Measurements from ENCODE around the gene GRM4.

The GRM4 gene

DNA sequence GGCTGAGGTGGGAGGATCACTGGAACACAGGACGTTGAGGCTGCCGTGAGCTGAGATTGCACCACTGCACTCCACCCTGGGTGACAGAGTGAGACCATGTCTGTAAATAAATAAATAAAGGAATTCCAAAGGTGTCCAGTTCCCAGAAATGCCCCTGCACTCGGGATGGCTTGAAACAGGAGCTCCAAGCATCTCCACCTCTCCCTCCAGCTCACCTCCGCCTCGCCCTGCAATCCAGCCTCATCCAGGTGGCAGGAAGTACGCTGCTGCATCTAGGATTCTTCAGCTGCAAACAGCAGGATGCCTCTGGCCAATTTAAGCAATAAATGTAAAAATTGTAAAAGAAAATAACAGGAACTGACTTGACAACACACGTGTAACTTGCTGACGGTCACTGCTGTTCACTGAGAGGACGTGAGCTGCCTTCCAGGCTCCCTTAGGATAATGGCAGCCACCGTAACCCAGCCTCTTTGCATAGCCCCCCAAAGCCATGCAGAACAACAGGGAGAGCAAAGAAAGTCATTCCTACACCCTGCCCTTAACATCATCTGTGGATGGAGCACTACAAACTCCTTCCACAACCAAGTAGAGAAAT lies 11.4 kb upstream of the GRM4 start:
- DNase-seq (ENCODE audit: low read depth in 3 of 3): no peak

GRCh38 chr6:34155471-34156300 lies 9.8 kb upstream of the GRM4 start:
- DNase-seq (ENCODE audit: low read depth in 3 of 3): no peak

DNA sequence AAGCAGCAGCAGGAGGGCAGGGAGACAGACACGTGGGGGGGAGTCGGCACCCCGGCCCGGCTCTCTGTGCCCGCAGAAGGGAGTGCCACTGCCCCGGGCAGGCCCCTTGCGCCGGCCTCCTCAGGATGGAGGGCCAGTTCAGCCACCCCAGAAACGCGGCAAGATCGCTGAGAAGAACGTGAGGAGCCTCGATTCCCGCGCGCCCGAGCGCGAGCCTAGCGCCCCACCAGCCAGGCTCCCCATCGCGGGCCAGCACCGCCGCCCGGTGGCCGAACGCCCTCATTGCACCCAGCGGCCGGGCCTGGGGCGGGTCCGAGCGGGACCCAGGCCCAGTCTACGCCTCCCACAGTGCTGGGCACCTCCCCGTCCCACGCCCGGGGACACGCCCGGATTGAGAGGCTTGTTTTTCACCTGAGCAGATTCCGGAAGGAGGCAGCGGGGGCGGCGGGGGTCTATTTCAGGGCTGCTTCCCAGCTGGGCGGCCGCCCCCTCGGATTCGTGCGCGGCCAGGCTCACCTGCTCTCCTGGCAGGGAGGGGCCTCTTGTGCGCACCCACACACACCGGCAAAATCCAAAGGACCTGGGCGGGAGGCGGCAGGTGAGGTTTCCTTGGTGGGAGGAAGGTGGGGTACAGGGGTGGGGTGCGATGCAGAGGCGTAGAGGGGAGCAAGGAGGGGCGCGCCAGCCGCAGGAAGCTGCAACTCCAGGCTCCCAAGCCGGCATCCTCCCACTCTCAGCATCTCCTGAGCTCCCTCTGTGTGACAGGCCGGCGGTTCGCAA lies 9.0 kb upstream of the GRM4 start:
- peak; percentile 43 to 70 (median 54) for DNase-seq (ENCODE audit: low read depth in 3 of 3)

DNA sequence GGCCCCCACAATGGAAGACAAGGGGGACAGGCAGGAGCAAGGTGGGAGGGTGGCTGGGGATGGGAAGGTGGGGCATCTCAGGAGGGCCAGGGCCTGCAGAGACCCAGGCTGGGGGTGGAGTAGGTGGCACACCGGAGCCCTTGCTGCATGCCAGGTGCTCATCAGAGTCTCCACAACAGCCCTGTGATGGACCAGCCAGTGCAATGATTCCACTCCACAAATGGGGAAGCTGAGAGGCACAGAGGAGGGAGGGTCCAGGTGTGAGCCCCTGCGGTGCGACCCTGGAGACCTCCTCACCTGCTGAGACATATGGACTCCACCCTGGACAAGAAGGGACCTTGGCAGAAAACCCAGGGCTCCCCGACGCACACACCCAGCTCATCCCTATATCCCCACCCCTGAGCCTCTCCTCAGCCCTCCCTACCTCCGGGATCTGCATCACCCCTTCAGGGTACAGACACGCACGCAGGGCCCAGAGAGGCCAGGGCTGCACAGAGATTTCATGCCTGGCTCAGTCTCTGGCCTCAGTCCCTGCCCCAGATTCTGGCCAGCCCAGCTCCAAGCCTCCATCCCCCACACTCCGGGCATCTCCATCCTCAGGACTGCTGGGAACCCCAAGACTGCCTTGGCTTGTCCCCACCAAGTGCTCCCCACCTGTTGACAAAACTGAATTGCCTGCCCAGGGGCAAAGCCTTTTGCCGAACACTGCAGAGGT lies 7.1 kb upstream of the GRM4 start:
- no peak for DNase-seq (ENCODE audit: low read depth in 3 of 3)

DNA sequence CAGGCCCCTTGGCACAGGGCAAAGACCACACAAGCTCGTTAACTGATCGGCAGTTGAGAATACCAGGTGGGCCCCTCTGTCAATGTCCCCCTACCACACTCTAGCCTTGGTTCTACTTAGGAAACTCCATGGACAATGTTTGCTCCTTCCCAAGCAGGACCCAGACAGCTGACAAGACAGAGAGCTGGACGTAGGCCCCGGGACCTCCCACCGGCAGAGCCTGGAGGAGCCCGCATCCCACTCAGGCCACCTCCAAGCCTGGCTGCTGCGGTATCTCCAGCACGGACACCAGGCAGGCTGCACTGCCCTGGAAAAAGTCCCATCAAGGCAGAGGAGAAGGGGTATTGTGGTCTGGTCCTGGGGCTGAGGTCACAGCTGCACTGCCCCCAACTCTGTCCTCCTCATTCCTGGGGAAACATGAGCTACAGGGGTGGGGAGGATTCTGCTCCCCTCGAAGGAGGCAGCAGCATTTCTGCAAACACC lies 6.2 kb upstream of the GRM4 start:
- no peak for DNase-seq (ENCODE audit: low read depth in 3 of 3)

DNA sequence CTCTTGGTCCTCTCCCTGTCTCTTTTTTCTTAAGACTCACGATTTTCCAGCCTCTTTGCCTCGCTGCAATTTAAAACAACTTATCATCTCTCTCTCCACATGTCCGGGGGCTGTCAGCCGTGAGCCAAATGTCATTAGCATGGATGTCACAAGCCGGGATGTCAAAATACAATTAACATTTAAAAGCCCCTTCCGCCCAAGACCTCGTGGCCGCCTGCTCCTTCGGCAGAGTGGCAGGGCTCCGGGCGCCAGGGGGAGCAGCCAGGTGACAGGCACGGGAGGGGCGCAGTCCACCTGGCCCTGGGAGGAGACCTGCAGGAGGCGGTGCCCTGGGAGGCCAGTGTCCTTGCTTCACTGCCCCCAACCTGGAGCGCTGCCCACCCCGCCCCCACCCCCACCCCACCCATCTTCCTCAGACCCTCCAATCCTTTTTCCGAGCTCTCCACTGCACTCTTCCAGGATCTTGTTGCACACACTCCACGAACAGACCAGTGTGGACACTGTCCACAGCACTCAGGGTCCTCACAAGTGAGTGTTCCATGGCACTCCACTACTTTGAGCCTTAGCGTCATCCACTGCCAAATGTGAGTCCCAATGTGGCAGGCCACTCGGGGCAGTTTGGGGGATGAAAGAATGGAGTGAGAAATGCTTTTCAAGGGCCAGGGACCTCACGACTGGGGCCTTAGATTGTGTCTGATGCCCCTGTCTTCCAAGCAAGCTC lies 5.6 kb upstream of the GRM4 start:
- no peak for DNase-seq (ENCODE audit: low read depth in 3 of 3)

GRCh38 chr6:34150766-34151165 lies 4.9 kb upstream of the GRM4 start:
- DNase-seq (ENCODE audit: low read depth in 3 of 3): no peak

DNA sequence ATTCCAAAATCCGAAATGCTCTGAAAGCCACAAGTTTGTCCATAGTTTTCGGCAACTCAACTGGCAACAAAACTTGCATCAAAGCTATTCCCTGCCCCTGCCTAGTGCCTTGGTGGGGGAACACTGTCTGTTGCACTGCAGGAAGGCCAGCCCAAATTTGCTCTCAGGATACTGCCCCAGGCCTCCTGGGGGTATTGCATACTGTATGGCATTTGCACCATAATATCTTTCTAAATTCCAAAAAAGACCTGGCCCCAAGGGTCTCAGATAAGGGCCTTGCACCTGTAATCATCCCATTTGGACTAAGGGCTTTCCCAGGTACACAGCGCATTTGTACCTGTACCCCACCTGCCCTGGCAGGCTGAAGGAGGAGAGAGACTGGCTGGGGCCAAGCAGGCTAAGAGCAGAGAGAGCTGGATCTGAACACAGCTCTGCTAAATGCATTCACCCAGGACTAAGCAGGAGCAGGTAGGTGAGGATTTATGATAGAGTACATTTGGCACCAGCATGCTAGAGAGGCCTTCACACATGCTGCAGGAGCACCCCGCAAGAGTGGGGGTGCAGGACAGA lies 4.0 kb upstream of the GRM4 start:
- DNase-seq (ENCODE audit: low read depth in 3 of 3): no peak

DNA sequence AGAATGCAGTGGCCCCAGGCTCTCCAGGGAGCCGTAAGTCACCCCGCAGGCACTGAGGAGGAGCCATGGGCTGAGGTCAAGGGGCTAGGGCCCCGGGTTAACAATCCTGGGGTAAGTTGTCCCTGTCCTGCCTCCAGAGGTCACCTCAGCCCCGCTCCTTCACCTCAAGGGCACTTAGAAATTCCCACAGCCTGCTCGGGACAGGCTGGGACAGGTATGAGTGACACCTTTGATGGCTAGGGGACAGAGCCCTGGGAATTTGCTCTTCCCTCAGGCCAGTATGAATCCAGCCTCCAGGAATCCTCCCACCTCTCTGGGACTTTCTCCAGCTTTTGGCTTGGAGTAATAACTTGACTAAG lies 3.5 kb upstream of the GRM4 start:
- DNase-seq (ENCODE audit: low read depth in 3 of 3): no peak

- DNase-seq (ENCODE audit: low read depth in 3 of 3): no peak
Measured at GRCh38 chr6:34148631-34149451, 3.0 kb upstream of the GRM4 start.

DNA sequence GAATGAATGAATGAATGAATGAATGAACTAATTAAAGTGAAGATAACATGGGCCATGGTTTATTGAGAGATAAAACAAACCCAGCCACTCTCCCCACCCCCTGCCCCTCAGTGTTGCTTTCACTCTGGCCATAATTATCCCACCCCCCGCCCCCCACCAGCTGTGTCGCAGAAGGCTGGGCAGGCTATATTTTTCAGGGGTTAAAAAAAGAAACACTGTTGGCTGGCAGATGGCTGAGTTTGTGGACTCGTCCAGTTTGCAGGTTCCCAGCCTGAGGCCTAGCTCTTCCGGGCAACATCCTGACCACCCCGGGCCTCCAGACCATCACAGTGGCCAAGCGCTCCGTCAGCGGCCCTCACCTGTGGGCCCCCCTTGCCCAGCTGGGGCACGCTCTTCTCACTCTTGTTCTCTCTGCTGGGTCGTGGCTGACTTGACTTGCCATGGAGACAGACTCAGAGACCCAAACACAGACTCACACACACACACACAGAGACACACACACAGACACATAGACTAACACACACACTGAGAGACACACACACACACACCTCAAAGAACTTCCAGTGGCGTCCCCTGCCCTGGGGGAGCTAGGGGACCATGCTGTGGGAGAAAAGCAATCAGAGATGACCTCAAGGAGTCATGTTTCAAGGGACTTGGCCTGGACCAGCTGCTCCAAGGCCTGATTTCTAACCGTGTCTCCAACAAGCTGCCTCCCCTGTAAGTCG lies 2.2 kb upstream of the GRM4 start:
- no peak for DNase-seq (ENCODE audit: low read depth in 3 of 3)

DNA sequence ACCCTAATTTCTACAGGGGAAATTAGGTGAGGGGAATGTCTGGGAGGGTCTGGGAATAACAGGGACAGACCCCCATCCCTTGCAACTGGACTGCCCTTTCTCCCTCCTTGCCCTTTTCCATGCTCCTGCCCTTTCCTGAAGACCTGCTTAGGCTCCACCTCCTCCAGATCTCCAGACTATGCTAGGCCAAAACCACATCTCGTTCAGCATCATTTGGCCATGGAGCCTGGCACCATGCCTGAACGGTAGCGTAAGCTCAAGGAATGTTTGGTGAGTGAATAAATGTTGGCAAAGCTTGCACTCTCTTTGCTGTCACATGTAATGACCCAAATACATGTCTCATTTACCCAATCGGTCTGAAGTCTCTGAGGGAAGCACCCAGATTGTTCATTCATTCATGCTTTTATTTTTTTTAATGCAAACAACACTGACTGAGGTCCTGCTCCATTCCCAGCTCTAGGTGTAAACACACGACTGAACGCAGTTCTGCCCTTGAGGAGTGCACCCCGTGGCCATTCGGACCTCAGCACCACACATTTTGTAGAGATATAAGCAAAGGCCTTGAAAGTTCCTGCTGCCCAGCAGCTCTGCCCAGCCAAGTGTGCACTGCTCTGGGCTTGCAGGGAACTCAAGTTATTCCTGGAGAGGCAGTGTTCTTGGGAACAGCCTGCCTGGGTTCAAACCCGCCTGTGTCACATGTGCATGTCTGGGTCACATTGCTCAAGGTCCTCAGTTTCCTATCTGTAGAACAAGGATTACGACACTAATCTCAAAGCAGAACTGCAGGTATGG lies 1.1 kb upstream of the GRM4 start:
- no peak for DNase-seq (ENCODE audit: low read depth in 3 of 3)

DNA sequence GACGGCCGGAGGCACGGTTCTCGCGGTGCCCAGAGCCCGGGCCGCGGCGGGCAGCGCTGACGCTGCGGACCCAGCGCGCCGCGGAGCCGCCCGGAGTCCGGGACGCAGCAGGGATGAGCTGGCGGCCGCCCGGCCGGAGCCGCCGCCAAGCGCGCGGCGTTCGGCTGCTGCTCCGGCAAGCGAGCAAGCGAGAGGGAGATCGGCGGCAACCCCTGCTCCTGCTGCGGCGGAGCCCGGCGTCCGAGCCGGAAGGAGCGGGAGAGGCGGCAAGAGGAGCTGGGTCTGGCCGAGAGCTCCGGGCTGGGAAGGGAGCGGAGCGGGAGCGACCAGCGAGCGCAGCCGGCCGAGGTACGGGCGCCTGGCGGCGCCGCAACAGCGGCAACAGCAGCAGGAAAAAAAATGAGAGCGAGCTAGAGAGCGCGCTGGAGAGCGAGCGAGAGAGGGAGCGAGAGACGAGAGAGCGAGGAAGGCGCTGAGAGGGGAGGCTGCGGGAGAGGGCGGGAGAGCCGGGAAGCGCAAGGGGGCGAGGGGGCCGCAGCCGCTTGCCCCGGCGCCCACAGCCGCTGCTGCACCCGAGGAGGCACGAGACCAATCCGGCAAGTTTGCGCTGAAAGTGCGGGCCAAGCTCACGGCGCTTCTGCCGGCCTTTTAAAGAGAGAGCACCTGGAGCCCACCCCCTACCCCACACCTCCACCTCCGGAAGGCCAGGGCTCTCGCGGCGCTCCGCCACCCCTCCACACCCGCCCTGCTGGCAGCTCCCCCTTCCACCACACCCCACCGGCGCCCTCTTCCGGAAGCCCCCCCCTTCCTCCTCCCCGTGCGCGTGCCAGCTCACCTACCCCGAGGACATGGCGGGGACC lies 496 bp downstream of the GRM4 start:
- peak in 1 of 3 experiments; percentile 35 for DNase-seq (ENCODE audit: low read depth in 3 of 3)

DNA sequence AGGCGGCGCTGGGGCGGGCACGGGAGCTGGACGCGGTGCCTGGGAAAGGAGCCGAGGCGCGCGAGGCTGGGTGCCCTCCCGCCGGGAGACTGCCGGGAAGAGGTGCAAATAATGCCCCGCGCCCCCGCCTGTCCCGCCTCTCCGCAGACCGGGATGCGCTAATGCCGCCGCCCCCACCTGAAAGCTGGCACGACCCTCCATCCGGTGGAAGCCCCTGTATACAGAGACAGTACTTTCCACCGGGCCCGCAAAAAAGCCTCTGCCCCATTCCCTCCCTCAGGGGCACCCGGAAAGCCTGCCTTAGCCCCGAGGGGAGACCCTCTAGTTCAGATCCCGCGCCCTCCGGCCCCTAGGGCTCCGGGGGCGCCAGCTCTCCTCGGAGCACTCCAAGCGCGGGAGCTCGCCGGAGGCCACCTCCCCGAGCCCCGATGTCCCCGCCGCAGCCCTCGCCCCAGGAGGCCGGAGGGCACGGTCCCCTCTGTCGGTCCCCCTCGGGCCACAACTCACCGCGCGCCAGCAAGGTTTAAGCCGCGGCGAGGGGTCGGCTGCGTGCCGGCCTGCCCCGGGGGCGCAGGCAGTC lies 1.2 kb downstream of the GRM4 start:
- no peak for DNase-seq (ENCODE audit: low read depth in 3 of 3)

GRCh38 chr6:34143884-34144580 lies 1.9 kb downstream of the GRM4 start:
- peak in 2 of 3 experiments; percentile 17 to 53 for DNase-seq (ENCODE audit: low read depth in 3 of 3)

GRCh38 chr6:34143196-34143883 lies 2.5 kb downstream of the GRM4 start:
- DNase-seq (ENCODE audit: low read depth in 3 of 3): no peak
